ENCODE data around the gene RFTN1. TPM values are rescaled to one million over a fixed set of nuclear protein-coding genes. Genes with fewer than 3 reads are reported as not detected.

RFTN1 gene
- total and polyA plus RNA-seq, 2 of the 8 experiments (the other 6 are each of a cell fraction or from before 2014, with no cell fraction given), result 4.6 to 6.7 TPM

GRCh38 chr3:16374047-16374934, 139.2 kb downstream of the RFTN1 start (continued):
- TF ChIP-seq GABPA (IDR thresholded peaks at IDR 0.05; ENCODE audit: borderline replicate concordance, insufficient read depth, low read length), result no peak

Measured in H1 (cell line).